HG02870 (cell line): Measurements from ENCODE around the gene TNNT1.

Experiments
- ATAC-seq: cut with Tn5 transposase; IDR thresholded peaks from one replicate; pipeline ENCODE4 v1.9.1; 2021; ENCODE audit warnings: mild to moderate bottlenecking, moderate library complexity; ENCODE audit not compliant: unreplicated experiment

The TNNT1 gene

DNA sequence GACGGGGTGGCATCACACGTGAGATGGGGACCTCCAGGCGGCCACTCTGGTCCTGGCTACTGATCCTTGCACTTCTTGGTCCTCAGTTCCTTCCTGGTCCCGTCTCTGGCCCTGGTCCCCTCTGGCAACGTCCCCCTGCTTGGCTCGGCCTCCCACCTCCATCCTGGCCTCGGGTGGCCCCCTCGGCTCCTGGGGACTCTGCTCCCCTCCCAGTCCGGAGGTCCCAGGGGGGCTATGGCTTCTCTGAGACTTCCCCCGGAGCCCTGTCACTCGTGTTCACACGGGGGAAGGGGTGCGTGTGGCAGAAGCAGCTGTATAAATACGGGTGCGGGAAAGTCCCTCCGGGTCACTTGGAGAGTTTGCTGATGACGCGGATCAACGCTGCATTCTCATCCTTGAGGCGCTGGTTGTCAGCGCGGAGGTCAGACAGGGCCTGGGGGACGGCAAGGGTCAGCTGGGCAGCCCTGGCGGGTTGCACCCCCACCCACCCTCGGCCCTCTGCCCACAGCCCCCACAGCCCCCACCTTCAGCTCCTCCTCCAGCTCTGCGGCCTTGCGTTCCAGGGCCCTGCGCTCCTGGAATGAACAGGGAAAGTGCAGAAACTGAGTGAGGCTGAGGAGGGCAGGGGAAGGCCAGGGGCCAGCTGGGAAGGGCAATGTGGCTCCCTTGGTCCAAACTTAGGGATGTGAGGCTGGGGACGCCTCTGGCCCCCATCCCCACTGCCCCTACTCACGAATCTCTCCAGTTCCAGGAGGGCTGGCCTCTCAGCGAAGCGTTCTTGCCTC, 57.7 kb downstream of the TNNT1 start:
- ATAC-seq: no peak

DNA sequence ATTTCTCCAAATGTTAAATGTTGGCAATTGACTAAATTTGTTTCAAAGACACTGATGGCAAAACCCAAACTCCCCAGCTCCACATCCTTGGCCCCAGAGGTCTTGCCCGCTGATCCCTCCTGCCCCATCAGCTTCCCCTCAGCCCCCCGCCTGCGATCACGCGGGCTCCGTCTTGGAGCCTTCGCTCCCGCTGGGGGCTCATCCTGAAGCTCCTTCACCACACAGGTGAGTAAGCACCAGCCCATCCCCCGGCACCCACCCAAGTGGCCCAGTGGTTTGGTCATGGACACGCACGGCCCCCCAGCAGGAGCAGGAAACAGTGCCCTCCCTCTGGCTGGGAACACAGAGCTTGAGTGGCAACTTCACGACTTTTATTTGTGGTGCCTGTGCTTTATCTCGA, 58.4 kb downstream of the TNNT1 start:
- ATAC-seq: no peak

GRCh38 chr19:55089342-55089944, 59.6 kb downstream of the TNNT1 start:
- ATAC-seq: no peak

- ATAC-seq: no peak
Observed at GRCh38 chr19:55088543-55089341, 60.3 kb downstream of the TNNT1 start.

DNA sequence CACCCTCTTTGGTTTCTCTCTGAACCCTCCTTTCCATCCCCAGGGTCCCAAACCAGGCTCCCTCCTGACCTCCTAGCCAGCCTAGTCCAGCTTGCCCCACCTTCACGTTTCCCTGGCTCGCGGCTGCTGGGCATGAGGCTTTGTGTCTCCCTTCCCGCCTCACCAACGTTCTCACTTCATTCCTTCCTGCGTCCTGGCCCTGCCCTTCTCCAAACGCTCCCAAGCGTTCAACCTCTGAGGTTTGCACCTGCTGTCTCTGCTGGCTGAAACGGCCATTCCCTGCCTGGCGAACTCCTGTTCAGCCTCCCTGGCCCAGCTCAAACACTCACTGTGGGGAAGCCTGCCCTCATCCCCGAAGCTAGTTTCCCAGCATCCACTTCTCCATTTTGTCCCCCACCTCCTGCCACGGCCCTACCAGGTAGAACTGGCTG, 61.0 kb downstream of the TNNT1 start:
- no peak for ATAC-seq

DNA sequence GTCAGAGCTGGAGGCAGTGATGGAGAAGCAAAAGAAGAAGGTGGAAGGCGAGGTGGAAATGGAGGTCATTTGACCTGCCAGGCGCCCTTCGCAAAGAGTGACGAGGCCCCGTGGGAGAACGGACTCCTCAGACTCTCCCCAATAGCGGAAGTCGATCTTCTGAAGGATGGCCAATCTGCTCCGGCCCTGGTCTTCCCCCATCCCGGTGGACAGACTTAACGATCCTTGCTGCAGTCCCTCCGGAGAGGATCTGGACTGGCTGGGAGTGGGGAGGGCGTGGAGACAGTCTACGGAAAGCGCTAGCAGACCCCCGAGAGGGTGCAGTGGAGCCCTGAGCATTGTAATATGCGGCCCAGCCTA, 61.5 kb downstream of the TNNT1 start:
- no peak for ATAC-seq

- no peak for ATAC-seq
Observed at GRCh38 chr19:55086730-55087541, 62.1 kb downstream of the TNNT1 start.

GRCh38 chr19:55085923-55086715, 62.9 kb downstream of the TNNT1 start:
- ATAC-seq: no peak

- ATAC-seq: no peak
Observed at GRCh38 chr19:55084416-55084815, 64.6 kb downstream of the TNNT1 start.

DNA sequence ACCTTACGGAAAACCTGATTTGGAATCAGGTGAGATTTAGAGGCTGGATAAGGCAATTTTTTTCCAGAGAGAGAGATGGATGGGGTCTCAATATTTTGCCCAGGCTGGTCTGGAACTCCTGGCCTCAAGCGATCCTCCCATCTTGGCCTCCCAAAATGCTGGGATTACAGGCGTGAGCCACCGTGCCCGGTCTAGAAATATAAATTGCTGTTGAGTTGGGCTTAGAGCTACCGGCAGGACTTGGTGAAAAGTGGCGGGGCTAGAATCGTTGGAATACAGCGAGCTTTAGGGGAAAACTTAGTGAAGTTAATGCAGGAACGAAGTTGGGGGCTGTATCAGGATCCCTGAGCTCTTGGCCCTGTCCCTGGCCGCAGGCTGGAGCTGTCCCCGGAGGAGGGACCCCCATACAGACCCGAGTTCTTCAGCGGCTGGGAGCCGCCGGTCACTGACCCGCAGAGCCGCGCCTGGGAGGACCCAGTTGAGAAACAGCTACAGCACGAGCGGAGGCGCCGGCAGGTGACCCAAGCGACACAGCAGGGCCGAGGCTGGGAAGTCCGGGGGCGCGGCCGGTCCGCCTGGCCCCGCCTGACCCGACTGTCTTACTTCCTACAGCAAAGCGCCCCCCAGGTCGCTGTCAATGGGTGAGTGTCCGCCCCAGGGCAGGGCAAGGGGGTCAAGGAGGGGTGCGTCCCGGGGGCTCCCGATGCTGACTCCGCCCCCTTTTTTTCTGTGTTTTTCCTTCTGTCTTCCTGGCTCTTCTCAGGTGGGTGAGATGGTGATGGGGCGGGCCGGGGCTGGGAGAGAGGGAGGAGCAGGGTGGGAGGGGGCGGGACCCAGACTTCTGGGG, 65.8 kb downstream of the TNNT1 start:
- ATAC-seq: no peak
